ENCODE measurements around the gene ATP4A.

The ATP4A gene

GRCh38 chr19:35539850-35540249 lies 23.6 kb downstream of the ATP4A start:
- TF ChIP-seq ZNF70 (CRISPR knock-in tag; IDR thresholded peaks at IDR 0.05): no peak
- TF ChIP-seq, protein P1, sequence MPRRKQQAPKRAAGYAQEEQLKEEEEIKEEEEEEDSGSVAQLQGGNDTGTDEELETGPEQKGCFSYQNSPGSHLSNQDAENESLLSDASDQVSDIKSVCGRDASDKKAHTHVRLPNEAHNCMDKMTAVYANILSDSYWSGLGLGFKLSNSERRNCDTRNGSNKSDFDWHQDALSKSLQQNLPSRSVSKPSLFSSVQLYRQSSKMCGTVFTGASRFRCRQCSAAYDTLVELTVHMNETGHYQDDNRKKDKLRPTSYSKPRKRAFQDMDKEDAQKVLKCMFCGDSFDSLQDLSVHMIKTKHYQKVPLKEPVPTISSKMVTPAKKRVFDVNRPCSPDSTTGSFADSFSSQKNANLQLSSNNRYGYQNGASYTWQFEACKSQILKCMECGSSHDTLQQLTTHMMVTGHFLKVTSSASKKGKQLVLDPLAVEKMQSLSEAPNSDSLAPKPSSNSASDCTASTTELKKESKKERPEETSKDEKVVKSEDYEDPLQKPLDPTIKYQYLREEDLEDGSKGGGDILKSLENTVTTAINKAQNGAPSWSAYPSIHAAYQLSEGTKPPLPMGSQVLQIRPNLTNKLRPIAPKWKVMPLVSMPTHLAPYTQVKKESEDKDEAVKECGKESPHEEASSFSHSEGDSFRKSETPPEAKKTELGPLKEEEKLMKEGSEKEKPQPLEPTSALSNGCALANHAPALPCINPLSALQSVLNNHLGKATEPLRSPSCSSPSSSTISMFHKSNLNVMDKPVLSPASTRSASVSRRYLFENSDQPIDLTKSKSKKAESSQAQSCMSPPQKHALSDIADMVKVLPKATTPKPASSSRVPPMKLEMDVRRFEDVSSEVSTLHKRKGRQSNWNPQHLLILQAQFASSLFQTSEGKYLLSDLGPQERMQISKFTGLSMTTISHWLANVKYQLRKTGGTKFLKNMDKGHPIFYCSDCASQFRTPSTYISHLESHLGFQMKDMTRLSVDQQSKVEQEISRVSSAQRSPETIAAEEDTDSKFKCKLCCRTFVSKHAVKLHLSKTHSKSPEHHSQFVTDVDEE (CRISPR knock-in tag; IDR thresholded peaks at IDR 0.05): no peak
- TF ChIP-seq PPARA (CRISPR knock-in tag; IDR thresholded peaks at IDR 0.05; ENCODE audit: borderline replicate concordance): no peak
- TF ChIP-seq ARNTL (CRISPR knock-in tag; IDR thresholded peaks at IDR 0.05; ENCODE audit: borderline replicate concordance, low read depth): no peak
- no peak for TF ChIP-seq ZNF565 (CRISPR knock-in tag; conservative IDR thresholded peaks at IDR 0.05; ENCODE audit: low read depth)
- TF ChIP-seq ZNF8 (CRISPR knock-in tag; IDR thresholded peaks at IDR 0.05): no peak
- TF ChIP-seq CREB5 (CRISPR knock-in tag; IDR thresholded peaks at IDR 0.05; ENCODE audit: low read depth): no peak
- no peak for TF ChIP-seq CSDC2 (CRISPR knock-in tag; IDR thresholded peaks at IDR 0.05)
- no peak for TF ChIP-seq TCF4 (CRISPR knock-in tag; IDR thresholded peaks at IDR 0.05; ENCODE audit: borderline replicate concordance)
- no peak for TF ChIP-seq ZC3H10 (CRISPR knock-in tag; IDR thresholded peaks at IDR 0.05)
- TF ChIP-seq SNAI2 (CRISPR knock-in tag; IDR thresholded peaks at IDR 0.05): no peak
- TF ChIP-seq, protein P2, sequence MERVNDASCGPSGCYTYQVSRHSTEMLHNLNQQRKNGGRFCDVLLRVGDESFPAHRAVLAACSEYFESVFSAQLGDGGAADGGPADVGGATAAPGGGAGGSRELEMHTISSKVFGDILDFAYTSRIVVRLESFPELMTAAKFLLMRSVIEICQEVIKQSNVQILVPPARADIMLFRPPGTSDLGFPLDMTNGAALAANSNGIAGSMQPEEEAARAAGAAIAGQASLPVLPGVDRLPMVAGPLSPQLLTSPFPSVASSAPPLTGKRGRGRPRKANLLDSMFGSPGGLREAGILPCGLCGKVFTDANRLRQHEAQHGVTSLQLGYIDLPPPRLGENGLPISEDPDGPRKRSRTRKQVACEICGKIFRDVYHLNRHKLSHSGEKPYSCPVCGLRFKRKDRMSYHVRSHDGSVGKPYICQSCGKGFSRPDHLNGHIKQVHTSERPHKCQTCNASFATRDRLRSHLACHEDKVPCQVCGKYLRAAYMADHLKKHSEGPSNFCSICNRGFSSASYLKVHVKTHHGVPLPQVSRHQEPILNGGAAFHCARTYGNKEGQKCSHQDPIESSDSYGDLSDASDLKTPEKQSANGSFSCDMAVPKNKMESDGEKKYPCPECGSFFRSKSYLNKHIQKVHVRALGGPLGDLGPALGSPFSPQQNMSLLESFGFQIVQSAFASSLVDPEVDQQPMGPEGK (CRISPR knock-in tag; IDR thresholded peaks at IDR 0.05; ENCODE audit: borderline replicate concordance): no peak
- TF ChIP-seq POU6F1 (CRISPR knock-in tag; IDR thresholded peaks at IDR 0.05; ENCODE audit: borderline replicate concordance, low read depth): no peak
- TF ChIP-seq CSRNP3 (CRISPR knock-in tag; IDR thresholded peaks at IDR 0.05): no peak
- TF ChIP-seq ESRRG (CRISPR knock-in tag; IDR thresholded peaks at IDR 0.05): no peak
- no peak for ATAC-seq

DNA sequence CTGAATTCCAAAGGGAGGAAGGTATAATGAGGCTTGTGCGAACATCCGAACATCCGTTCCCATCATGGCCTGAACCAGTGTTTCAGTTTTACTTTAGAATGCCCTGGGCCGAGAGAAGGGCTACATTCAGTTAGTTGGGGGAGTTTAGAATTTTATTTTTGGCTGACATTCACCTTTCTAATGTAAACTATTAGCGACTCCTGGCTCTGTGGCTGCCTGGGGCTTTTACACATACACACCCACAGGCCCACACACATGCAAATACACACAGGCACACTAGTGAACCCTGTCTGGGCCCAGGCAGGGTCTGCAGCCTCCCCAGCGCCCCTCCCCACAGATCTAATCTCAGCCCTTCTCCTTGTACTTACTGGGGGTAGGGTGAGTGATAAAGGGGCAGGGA lies 24.1 kb downstream of the ATP4A start:
- TF ChIP-seq BACH2 (CRISPR knock-in tag; IDR thresholded peaks at IDR 0.05; ENCODE audit: borderline replicate concordance): no peak
- no peak for ATAC-seq

- no peak for ATAC-seq
- TF ChIP-seq ESRRG (CRISPR knock-in tag; IDR thresholded peaks at IDR 0.05): no peak
- no peak for TF ChIP-seq ARNTL (CRISPR knock-in tag; IDR thresholded peaks at IDR 0.05; ENCODE audit: borderline replicate concordance, low read depth)
- no peak for TF ChIP-seq PPARA (CRISPR knock-in tag; IDR thresholded peaks at IDR 0.05; ENCODE audit: borderline replicate concordance)
- no peak for TF ChIP-seq CREB5 (CRISPR knock-in tag; IDR thresholded peaks at IDR 0.05; ENCODE audit: low read depth)
Measured at GRCh38 chr19:35534803-35535480, 28.5 kb downstream of the ATP4A start.

Data from SK-N-SH treated with all-trans-retinoic acid at 6 μM for 48 hours (cell line).